ENCODE results near the gene KRTAP9-8.
"Not testable (repeated sequence)": the region's sequence is repeated elsewhere in the genome, so short reads cannot be mapped to it uniquely, and the experiment has no call there.

KRTAP9-8 gene

GRCh38 chr17:41251261-41251660, 13.5 kb downstream of the KRTAP9-8 start:
- no peak for TF ChIP-seq ZNF274 (IDR thresholded peaks at IDR 0.05; ENCODE audit: low read depth, low read length)
- H3K4me3 ChIP-seq (ENCODE audit: low read length), result no peak overlapping the region

DNA sequence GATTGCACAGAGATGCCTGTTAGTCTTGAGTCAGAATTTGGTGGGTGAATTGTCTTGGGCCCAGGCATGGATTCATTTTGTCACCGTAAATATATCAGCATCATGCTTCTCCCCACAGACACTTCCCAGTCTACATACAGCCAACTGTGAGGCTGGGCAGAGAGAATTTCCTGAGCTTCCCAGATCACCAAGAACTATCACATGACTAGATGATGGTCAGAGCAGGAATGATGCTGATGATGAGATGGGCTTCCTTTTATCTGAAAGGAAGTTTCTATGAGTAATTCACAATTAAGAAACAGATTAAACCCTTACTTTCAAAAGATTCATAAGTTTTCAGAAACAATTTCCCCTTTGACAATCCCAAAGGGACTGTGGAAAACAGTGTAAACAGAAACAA, 17.1 kb downstream of the KRTAP9-8 start:
- H3K4me3 ChIP-seq (ENCODE audit: low read length), result no peak overlapping the region
- TF ChIP-seq ZNF274 (IDR thresholded peaks at IDR 0.05; ENCODE audit: low read depth, low read length), result no peak

GRCh38 chr17:41255381-41256290, 17.8 kb downstream of the KRTAP9-8 start, which contains the start of gene KRTAP9-9:
KRTAP9-9 (plus strand) TSS chr17:41255384.
- H3K4me3 ChIP-seq (ENCODE audit: low read length), result not testable (repeated sequence)

GRCh38 chr17:41256291-41256685, 18.5 kb downstream of the KRTAP9-8 start:
- no peak for TF ChIP-seq ZNF274 (IDR thresholded peaks at IDR 0.05; ENCODE audit: low read depth, low read length)
- H3K4me3 ChIP-seq (ENCODE audit: low read length), result no peak overlapping the region

DNA sequence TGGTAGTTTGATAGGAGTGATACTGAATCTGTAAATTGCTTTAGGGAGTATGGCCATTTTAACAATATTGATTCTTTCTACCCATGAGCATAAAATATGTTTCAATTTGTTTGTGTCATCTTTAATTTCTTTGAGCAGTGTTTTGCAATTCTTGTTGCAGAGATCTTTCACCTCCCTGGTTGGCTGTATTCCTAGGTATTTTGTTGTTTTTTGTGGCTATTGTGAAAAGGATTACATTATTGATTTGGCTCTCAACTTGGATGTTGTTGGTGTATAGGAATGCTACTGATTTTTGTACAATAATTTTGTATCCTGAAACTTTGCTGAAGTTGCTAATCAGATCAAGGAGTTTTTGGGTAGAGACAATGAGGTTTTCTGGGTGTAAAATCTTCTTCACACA, 20.6 kb downstream of the KRTAP9-8 start:
- no peak overlapping the region for H3K4me3 ChIP-seq (ENCODE audit: low read length)
- TF ChIP-seq ZNF274 (IDR thresholded peaks at IDR 0.05; ENCODE audit: low read depth, low read length), result no peak

DNA sequence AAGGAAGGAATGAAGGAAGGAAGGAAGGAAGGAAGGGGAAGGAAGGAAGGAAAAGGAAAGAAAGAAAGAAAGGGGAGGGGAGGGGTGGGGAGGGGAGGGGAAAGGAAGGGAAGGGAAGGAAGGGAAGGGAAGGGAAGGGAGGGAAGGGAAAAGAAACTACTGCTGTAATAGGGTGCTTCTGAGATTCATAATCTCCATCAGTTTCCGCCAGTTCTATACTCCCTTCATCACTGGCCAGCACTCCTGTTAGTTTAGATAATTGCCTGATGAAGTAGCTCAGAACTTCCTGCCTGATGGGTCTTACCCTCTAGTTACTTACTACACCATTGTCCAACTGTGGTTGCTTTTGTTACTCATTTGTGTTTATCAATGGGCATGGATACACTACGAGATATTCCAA, 25.4 kb downstream of the KRTAP9-8 start:
- TF ChIP-seq ZNF274 (IDR thresholded peaks at IDR 0.05; ENCODE audit: low read depth, low read length), result no peak
- no peak overlapping the region for H3K4me3 ChIP-seq (ENCODE audit: low read length)

- no peak for TF ChIP-seq ZNF274 (IDR thresholded peaks at IDR 0.05; ENCODE audit: low read depth, low read length)
- H3K4me3 ChIP-seq (ENCODE audit: low read length), result no peak overlapping the region
These were observed 26.8 kb downstream of the KRTAP9-8 start for GRCh38 chr17:41264599-41264998.

DNA sequence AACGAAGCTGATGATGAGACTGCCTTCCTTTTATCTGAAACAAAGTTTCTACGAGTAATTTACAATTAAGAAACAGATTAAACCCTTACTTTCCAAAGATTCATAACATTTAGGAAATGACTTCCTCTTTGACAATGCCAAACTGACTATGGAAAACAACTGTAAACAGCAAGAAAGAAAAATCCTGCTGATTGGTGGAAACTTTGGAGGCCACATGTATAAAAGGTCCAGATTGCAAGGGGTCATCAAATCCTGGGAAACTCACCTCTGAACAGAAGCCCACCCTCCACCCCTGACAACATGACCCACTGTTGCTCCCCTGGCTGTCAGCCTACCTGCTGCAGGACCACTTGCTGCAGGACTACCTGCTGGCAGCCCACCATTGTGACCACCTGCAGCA, 27.3 kb downstream of the KRTAP9-8 start, which contains the start of gene KRTAP9-6:
TSS of gene KRTAP9-6 (plus strand) at position 301 of the 400 bp plus-strand sequence. CDS start at position 301, 0 bp downstream.
- no peak for TF ChIP-seq ZNF274 (IDR thresholded peaks at IDR 0.05; ENCODE audit: low read depth, low read length)
- no peak within 1 kb of the TSS for H3K4me3 ChIP-seq (ENCODE audit: low read length)

GRCh38 chr17:41267711-41268110, 29.9 kb downstream of the KRTAP9-8 start:
- no peak overlapping the region for H3K4me3 ChIP-seq (ENCODE audit: low read length)
- TF ChIP-seq ZNF274 (IDR thresholded peaks at IDR 0.05; ENCODE audit: low read depth, low read length), result no peak

- H3K4me3 ChIP-seq (ENCODE audit: low read length), result not testable (repeated sequence)
These were observed 33.5 kb downstream of the KRTAP9-8 start for GRCh38 chr17:41271323-41271722.

- no peak overlapping the region for H3K4me3 ChIP-seq (ENCODE audit: low read length)
- no peak for TF ChIP-seq ZNF274 (IDR thresholded peaks at IDR 0.05; ENCODE audit: low read depth, low read length)
These were observed 34.1 kb downstream of the KRTAP9-8 start for GRCh38 chr17:41271858-41272257.

- H3K4me3 ChIP-seq (ENCODE audit: low read length), result not testable (repeated sequence)
These were observed 37.9 kb downstream of the KRTAP9-8 start, which contains the start of gene KRTAP9-7 for GRCh38 chr17:41275648-41276190. KRTAP9-7 (plus strand) TSS chr17:41275698; CDS start chr17:41275698, 0 bp downstream.

DNA sequence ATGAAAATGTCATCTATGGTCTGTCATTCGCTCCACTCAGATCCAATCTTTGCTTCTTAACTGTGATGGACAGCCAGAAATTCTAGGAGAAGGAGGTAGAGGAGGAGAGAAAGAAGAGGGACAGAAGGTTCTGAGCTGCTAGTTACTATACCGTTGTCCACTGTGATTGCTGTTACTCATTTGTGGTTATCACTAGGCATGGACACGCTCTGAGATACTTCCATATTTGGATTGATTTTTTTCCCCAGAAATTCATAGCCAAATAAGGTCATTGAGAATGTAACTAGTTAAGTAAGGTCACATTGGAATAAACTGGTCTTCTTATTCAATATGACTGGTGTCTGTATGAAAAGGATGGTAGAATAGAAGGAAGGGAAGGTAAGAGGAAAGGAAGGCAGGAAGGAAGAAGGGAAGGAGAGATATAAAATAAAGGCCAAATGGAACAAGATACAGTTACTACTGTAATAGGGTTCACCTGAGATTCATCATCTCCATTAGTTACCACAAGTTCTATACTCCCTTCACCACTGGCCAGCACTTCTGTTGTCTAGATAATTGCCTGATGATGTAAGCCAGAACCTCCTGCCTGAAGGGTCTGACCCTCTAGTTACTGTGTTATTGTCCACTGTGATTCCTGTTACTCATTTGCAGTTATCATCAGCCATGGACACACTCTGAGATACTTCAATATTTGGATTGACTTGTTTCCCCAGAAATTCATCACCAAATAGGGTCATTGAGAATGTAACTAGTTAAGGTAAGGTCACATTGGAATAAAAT, 40.6 kb downstream of the KRTAP9-8 start:
- H3K4me3 ChIP-seq (ENCODE audit: low read length), result no peak overlapping the region
- no peak for TF ChIP-seq ZNF274 (IDR thresholded peaks at IDR 0.05; ENCODE audit: low read depth, low read length)

DNA sequence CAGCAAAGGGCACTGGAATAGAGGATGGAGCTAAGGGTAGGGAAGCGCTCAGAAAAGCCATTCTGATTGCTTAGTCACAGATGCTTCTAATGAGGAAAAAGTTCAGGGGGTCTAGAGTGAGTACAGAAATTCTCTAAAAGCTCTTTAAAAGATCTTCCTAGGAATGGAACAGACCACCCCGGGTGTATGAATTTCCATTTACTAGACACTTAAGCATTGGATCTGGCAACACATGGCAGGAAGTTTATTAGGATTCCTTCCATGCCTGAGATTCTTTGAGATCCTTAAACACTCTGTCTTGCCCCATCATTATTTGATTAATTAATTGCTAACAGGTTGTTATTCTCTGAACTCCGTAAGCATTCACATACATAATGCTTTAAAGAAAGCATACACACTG, 46.2 kb downstream of the KRTAP9-8 start:
- no peak overlapping the region for H3K4me3 ChIP-seq (ENCODE audit: low read length)
- no peak for TF ChIP-seq ZNF274 (IDR thresholded peaks at IDR 0.05; ENCODE audit: low read depth, low read length)

- no peak overlapping the region for H3K4me3 ChIP-seq (ENCODE audit: low read length)
These were observed 46.7 kb downstream of the KRTAP9-8 start for GRCh38 chr17:41284546-41284945.

More at GRCh38 chr17:41284546-41284945, 46.7 kb downstream of the KRTAP9-8 start:
- TF ChIP-seq ZNF274 (IDR thresholded peaks at IDR 0.05; ENCODE audit: low read depth, low read length), result no peak

Data from GM08714 (cell line).